GM18867 (cell line): ENCODE measurements around the gene MGME1.

Experiments used
- ATAC-seq: cut with Tn5 transposase; IDR thresholded peaks from one replicate; pipeline ENCODE4 v1.9.1; 2021; ENCODE audit warnings: mild to moderate bottlenecking, moderate library complexity; ENCODE audit not compliant: unreplicated experiment

Gene MGME1

GRCh38 chr20:17940224-17940971 is 28.4 kb upstream of the MGME1 start:
- no peak for ATAC-seq

- ATAC-seq: no peak
These were observed 27.6 kb upstream of the MGME1 start for GRCh38 chr20:17941087-17941825.

GRCh38 chr20:17941826-17942196 is 27.0 kb upstream of the MGME1 start:
- ATAC-seq: no peak

DNA sequence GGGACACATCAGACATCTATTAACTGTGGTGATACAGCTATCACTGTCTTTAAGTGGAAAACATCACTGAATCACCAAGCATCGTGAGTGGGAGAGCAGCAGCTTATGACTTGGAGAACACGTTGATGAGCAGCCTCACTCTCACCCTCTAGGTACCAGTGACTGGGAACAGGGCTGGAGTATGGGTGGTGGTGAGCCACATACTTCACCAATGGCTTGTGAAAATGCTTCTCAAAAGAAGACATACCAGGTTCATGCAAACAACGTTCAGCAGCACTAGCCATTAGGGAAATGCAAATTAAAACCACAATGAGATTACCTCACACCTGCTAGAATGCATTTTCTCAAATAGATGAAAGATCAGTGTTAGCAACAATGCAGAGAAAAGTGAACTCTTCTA is 25.5 kb upstream of the MGME1 start:
- ATAC-seq: peak; percentile 80

DNA sequence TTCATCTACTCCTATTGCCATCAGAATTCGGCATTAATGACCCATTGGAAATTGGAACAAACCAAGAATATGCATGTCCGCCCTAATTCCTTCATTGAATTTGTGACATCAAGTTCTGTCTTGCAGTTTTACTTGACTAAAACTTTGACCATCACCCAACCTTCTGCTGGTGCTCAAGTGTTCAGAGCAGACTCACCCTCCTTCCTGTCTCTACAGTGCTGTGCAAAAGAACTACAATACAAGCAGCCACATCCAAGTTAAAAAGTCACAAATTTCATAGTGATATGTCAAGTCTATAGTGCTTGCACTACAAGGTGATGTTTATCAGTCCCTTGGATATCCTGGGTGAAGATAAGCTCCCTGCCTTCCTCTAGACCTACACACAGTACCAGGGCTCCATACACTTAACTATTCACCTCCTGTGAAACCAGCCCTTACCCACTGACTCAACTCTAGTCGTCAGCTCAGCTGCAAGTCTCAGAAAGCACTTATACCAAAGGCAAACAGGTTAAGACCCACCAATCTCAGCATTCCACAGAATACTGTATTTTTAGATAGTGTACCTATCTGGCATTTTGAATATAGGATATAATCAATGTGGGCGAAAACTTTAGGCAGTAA is 23.9 kb upstream of the MGME1 start:
- ATAC-seq: no peak

DNA sequence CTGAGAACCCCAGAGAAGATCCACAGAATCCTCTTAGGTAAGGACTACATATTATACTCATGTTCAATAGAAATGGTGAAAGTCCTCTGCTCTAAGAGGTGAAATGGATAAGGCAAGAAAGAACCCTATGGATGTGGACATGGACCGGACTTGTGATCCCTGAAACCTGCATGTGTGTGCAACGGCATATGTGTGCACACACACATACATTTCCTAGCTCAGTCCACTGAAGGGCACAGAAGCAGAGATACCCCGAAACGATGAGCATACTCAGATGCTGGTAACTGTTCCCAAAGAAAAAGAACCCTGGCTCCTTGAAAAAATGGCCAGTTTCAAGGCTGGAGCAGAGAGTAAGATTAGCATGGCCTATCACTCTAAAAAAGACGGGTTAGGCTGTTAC is 22.8 kb upstream of the MGME1 start:
- no peak for ATAC-seq

DNA sequence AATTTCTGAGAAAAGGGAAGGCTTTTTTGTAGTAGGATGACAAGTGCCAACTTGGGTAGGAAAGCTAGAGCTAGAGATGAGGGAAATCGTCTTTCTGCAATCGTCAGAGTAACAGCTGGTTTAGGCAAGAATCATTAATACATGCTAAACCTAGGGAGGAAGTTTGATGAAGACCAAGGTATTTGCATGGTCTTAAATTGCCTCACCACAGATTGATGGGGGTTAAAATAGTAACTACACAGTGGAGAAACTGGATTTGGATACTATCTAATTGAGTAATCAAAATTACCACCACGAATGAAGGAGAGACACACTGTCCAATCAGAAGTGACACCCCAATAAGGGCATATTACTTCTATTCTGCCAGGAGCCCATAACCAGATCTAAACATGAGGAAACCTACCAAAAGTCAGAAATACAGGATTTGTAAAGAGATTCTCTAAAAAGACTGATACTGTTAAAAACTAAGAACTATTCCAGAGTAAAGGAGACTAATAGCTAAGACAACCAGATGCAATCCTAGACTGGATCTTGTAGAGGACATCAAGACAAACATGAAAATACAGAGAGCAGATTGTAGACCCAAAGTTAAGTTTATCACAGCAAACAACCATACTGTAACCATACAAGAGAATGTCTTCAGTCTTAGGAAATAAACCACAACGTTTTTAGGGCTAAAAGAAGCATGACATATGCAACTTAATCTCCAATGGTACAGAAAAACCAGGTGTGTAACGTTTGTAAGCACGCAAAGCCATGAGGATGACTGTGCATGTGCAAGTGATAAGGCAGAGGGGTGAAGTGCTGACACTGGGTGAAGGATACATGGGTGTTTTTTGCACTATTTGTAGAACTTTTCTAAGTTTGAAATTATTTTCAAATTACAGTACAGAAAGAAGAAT is 22.0 kb upstream of the MGME1 start:
- ATAC-seq: no peak

GRCh38 chr20:17947474-17947815 is 21.4 kb upstream of the MGME1 start:
- ATAC-seq: no peak

GRCh38 chr20:17948442-17948841 is 20.4 kb upstream of the MGME1 start:
- ATAC-seq: no peak

GRCh38 chr20:17949899-17950298 is 18.9 kb upstream of the MGME1 start:
- ATAC-seq: no peak

GRCh38 chr20:17950670-17951069 is 18.1 kb upstream of the MGME1 start:
- no peak for ATAC-seq

DNA sequence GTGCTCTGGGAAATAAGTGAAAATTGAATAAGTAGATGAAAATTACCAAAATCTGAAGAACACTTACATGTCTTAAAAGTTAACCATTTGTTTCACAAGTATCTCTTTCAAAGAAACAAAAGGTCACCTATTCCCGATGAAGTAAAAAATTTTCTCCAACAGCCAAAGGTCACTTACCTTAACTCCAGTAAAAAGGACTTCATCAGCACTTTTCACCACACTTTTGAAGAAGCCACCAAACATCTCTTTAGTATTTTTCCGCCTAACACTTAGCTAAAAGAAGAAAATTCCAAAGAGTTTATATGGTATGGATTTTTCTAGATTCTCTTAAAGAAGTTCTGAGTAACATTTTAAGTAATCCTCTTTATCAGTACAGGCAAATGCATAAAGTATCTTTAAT is 17.5 kb upstream of the MGME1 start:
- ATAC-seq: no peak

GRCh38 chr20:17952692-17953684 is 15.8 kb upstream of the MGME1 start:
- ATAC-seq: no peak

- no peak for ATAC-seq
These were observed 14.9 kb upstream of the MGME1 start for GRCh38 chr20:17953935-17954334.

DNA sequence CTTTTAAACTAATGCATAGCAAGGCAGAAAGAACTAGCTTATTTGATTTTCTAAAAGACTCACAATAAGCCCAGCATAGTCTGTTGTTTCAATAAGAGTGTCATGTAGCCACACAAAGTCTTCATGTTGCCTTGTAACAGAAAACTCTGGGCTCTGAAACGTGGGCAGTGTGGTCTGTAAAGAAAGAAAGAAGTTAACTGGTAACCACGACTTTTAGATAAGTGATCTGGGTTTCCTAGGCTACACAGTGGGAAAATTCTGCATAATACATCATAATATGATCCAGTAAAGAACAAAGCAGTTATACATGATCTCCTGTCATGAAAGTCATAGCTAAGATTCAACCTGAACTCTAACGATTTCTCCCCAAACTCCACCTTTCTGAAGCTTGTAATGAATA is 13.5 kb upstream of the MGME1 start:
- no peak for ATAC-seq

DNA sequence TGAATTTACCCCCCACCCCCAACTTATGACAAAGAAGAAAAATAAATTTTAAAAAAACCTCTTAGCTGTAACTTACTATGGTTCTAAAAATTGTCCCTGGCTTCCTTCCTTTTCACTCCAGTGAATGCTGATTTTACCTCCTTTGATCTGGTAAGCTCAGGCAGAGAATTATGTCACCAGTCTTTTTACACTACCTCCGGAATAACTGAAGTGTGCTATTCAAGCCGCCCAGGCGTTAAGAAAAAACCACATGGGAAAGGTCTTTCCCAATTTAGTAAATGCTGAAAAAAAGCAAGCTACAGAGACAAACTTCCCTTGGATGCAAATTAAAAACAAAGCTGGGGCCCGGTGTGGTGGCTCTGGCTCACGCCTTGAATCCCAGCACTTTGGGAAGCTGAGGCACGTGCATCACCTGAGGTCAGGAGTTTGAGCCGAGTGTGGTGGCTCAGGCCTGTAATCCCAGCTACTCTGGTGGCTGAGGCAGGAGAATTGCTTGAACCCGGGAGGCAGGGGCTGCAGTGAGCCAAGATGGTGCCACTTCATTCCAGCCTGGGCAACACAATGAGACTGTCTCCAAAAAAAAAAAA is 12.6 kb upstream of the MGME1 start:
- ATAC-seq: no peak

GRCh38 chr20:17957505-17958363 is 11.1 kb upstream of the MGME1 start:
- no peak for ATAC-seq

GRCh38 chr20:17958373-17959256 is 10.2 kb upstream of the MGME1 start:
- no peak for ATAC-seq
